Activated T-helper 2 cell treated with anti-CD3 and anti-CD28 coated beads, Interferon-gamma antibody, Interleukin-2, Interleukin-4, amounts not matched to agents 10 μg/mL and 5 μg/mL and 100 μg/mL, durations not matched to agents 14 hours and 24 hours and 36 hours (primary cell): ENCODE measurements around the gene AKT1S1. TPM values are rescaled to one million over a fixed set of nuclear protein-coding genes. Genes with fewer than 3 reads are reported as not detected.

Experiments used
- total RNA-seq: library from RNA; stranded (reverse); gene quantifications from 2 replicates; pipeline ENCODE4 v1.2.3, GENCODE V29; 2022

The AKT1S1 gene
- total RNA-seq, 1 donor from 2014 or later = 29.7 TPM

Other genes with a start within 250 kb of the AKT1S1 start
- 4.9 and 6.2 TPM in 2 replicates for gene RRAS, start 237.2 kb downstream of the AKT1S1 start, total RNA-seq
- 64.6 and 69.5 TPM in 2 replicates for gene SCAF1, start 235.1 kb downstream of the AKT1S1 start, total RNA-seq
- gene IRF3, start 211.5 kb downstream of the AKT1S1 start, total RNA-seq = 135 and 147 TPM in 2 replicates
- 66.2 and 72.7 TPM in 2 replicates for gene BCL2L12, start 211.4 kb downstream of the AKT1S1 start, total RNA-seq
- gene PRMT1, start 200.1 kb downstream of the AKT1S1 start, total RNA-seq = 431 TPM in 2 replicates
- gene ADM5, start 187.8 kb downstream of the AKT1S1 start, total RNA-seq = 7.2 and 7.3 TPM in 2 replicates
- gene CPT1C, start 186.2 kb downstream of the AKT1S1 start, total RNA-seq = 2.8 and 2.9 TPM in 2 replicates
- 2.0 and 2.3 TPM in 2 replicates for gene TSKS, start 114.0 kb downstream of the AKT1S1 start, total RNA-seq
- gene AP2A1, start 110.4 kb downstream of the AKT1S1 start, total RNA-seq = 61.9 and 65.4 TPM in 2 replicates
- 13.0 and 13.6 TPM in 2 replicates for gene FUZ, start 64.1 kb downstream of the AKT1S1 start, total RNA-seq
- gene MED25, start 59.1 kb downstream of the AKT1S1 start, total RNA-seq = 44.0 and 49.6 TPM in 2 replicates
- gene PTOV1, start 26.2 kb downstream of the AKT1S1 start, total RNA-seq = 127 and 134 TPM in 2 replicates
- 111 and 117 TPM in 2 replicates for gene PNKP, start 9.8 kb downstream of the AKT1S1 start, total RNA-seq
- gene TBC1D17, start 347 bp upstream of the AKT1S1 start, total RNA-seq = 40.0 and 42.3 TPM in 2 replicates
- 42.3 and 42.4 TPM in 2 replicates for gene IL4I1, start 19.5 kb upstream of the AKT1S1 start, total RNA-seq
- 26.0 and 28.3 TPM in 2 replicates for gene ATF5, start 51.9 kb upstream of the AKT1S1 start, total RNA-seq
- gene NUP62, start 52.1 kb upstream of the AKT1S1 start, total RNA-seq = 170 and 178 TPM in 2 replicates
- gene SIGLEC11, start 83.8 kb upstream of the AKT1S1 start, total RNA-seq = not detected in 2 replicates
- gene VRK3, start 148.0 kb upstream of the AKT1S1 start, total RNA-seq = 60.8 and 67.7 TPM in 2 replicates
- 11.2 TPM in 2 replicates for gene ZNF473, start 148.7 kb upstream of the AKT1S1 start, total RNA-seq